Parathyroid adenoma (tissue), 2 donors: ENCODE data around the gene EVL.

ENCODE experiments used
- H2AFZ ChIP-seq: fragments of 300-600 bp; sonication (generic); one replicate; pipeline ENCODE4 v1.7.0; 2017; ENCODE audit warnings: antibody characterized with exemption, mild to moderate bottlenecking
- H3K27ac ChIP-seq: fragments of 300-600 bp; sonication (generic); one replicate; pipeline ENCODE4 v1.7.0; 2017
- H3K27me3 ChIP-seq: fragments of 300-600 bp; sonication (generic); one replicate; pipeline ENCODE4 v1.7.0; 2017; ENCODE audit warnings: low read length; ENCODE audit not compliant: control insufficient read depth, insufficient read depth
- H3K36me3 ChIP-seq: fragments of 300-600 bp; sonication (generic); one replicate; pipeline ENCODE4 v1.7.0; 2017; ENCODE audit warnings: low read length; ENCODE audit not compliant: control insufficient read depth, insufficient read depth
- H3K4me1 ChIP-seq: fragments of 300-600 bp; sonication (generic); one replicate; pipeline ENCODE4 v1.7.0; 2017; ENCODE audit warnings: control low read depth
- H3K4me2 ChIP-seq: fragments of 300-600 bp; sonication (generic); one replicate; pipeline ENCODE4 v1.7.0; 2017; ENCODE audit warnings: low read length
- H3K4me3 ChIP-seq: fragments of 300-600 bp; sonication (generic); one replicate; pipeline ENCODE4 v1.7.0; 2017; ENCODE audit warnings: low read depth, low read length
- H3K79me2 ChIP-seq: fragments of 300-600 bp; sonication (generic); one replicate; pipeline ENCODE4 v1.7.0; 2017; ENCODE audit warnings: control low read depth
- H3K9ac ChIP-seq: fragments of 300-600 bp; sonication (generic); one replicate; pipeline ENCODE4 v1.7.0; 2017; ENCODE audit warnings: mild to moderate bottlenecking
- H3K9me3 ChIP-seq: fragments of 300-600 bp; sonication (generic); one replicate; pipeline ENCODE4 v1.7.0; 2017; ENCODE audit warnings: low read length; ENCODE audit not compliant: control insufficient read depth
- TF ChIP-seq, protein P1 (sequence below): fragments of 300-600 bp; sonication (generic); IDR thresholded peaks from one replicate; pipeline ENCODE4 v1.7.0; 2017; ENCODE audit warnings: antibody characterized with exemption, mild to moderate bottlenecking
- donor health status: primary hyperparathyroidism.

Gene EVL

DNA sequence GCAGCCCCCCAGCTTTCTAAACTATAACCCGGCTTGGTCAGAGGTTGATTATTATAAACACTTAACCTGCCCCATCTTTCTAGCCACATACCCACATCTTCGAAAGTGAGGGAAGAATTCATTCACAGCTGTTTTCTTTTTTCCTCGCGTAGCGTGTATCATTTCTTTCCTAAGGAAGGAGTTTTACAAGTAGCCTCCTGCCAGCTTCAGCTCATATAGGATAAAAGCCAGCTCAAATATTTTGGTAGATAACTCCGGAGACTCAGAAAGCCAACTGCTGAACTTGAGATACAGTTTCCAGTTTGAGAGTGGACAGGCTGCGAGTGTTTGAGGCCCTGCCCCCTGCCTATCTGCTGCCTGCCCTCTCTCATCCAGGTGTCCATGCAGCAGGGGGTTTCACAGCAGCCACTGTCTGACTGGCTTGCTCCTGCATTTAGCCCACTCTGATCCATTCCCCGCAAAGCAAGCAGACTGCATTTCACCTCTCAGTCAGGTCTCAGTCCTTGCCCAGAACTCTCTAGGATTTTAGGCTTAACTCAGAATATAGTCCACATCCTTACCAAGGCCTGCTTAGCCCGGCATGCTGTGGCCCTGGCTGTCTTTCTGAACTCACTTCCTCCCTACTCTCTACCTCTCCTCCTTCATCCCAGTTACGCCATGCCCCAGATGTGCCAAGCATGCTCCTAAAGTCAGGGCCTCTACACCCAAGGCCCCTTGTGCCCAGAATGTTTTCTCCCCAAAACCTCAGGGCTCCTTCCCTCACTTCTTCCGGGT is 46.9 kb downstream of the EVL start:
- Histone ChIP-seq H3K27ac (no peak overlapping the region), H3K9ac (no peak overlapping the region)

DNA sequence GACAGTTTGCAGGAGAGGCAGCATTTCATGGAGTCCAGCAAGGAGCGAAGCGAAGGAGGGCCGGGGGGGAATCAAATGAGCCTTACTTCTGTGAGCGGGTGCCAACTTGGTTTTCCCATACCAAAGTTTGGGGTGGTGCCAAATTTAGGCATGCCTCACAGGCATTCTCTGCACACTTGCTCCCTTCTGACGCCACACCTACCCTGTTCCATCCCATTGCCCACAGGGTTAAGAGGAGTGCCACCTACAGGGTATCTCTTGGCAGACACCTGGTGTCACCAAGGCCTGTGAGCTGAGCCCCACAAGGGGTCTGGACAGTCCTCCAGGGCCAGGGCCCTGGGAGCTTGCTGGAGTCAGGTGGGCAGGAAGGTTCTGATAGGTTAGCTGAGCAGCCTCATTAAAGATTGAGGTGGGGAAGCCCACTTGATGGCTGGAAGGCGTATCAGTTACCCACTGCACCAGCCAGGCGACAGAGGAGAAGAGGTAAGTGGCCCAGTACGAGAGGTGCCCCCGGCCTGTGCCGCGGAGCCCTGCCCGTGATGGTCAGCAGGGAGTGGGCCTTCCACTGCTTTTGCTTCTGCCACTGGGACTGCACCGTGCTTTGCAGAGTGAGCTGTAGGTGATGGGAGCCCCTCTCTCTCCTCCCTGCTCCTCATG is 49.0 kb downstream of the EVL start:
- Histone ChIP-seq H3K27me3 (no peaks in the 10 kb centered on the region), H2AFZ (no peak overlapping the region), H3K4me1 (no peaks in the 10 kb centered on the region), H3K4me2 (no peak overlapping the region), H3K9ac (no peak overlapping the region), H3K9me3 (no peaks in the 10 kb centered on the region), H3K4me3 (no peak overlapping the region), H3K79me2 (peaks cover 5% of the 10 kb centered on the region), H3K36me3 (no peaks in the 10 kb centered on the region), H3K27ac (no peak overlapping the region)
- TF ChIP-seq, protein P1, sequence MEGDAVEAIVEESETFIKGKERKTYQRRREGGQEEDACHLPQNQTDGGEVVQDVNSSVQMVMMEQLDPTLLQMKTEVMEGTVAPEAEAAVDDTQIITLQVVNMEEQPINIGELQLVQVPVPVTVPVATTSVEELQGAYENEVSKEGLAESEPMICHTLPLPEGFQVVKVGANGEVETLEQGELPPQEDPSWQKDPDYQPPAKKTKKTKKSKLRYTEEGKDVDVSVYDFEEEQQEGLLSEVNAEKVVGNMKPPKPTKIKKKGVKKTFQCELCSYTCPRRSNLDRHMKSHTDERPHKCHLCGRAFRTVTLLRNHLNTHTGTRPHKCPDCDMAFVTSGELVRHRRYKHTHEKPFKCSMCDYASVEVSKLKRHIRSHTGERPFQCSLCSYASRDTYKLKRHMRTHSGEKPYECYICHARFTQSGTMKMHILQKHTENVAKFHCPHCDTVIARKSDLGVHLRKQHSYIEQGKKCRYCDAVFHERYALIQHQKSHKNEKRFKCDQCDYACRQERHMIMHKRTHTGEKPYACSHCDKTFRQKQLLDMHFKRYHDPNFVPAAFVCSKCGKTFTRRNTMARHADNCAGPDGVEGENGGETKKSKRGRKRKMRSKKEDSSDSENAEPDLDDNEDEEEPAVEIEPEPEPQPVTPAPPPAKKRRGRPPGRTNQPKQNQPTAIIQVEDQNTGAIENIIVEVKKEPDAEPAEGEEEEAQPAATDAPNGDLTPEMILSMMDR, result no peak

More for the DNA sequence above, 46.9 kb downstream of the EVL start:
- Histone ChIP-seq H3K9me3 (no peaks in the 10 kb centered on the region), H3K36me3 (no peaks in the 10 kb centered on the region), H3K79me2 (peaks cover 5% of the 10 kb centered on the region), H3K4me1 (peaks cover 7% of the 10 kb centered on the region), H3K27me3 (no peaks in the 10 kb centered on the region), H3K4me2 (no peak overlapping the region), H2AFZ (no peak overlapping the region), H3K4me3 (no peak overlapping the region)
- TF ChIP-seq, protein P1, result no peak

DNA sequence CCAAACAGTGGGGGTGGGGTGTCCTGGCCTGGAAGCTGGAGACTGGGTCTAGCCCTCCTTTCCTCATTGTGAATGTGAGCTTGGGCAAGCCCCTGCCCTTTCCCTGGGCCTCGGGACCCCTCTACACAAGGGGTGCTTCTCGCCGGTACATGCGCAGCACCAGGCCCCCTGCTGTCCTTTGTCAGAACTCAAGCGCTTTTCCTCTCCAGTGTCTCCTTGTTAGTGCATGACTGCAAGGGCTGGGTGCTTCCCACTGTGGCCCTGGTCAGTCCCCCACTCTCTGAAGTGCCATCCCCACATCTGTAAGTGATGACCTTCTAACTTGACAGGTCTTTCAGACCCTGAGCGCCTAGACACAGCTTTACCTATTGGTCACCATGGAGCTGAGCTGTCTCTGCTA is 50.0 kb downstream of the EVL start:
- H3K79me2 ChIP-seq, result no peaks in the 10 kb centered on the region
- no peak overlapping the region for H3K27ac ChIP-seq
- no peaks in the 10 kb centered on the region for H3K27me3 ChIP-seq
- no peak overlapping the region for H3K4me2 ChIP-seq
- H3K36me3 ChIP-seq, result no peaks in the 10 kb centered on the region
- no peaks in the 10 kb centered on the region for H3K9me3 ChIP-seq
- H3K4me1 ChIP-seq, result no peaks in the 10 kb centered on the region
- no peak overlapping the region for H3K9ac ChIP-seq
- TF ChIP-seq, protein P1, result no peak
- no peak overlapping the region for H2AFZ ChIP-seq
- no peak overlapping the region for H3K4me3 ChIP-seq

DNA sequence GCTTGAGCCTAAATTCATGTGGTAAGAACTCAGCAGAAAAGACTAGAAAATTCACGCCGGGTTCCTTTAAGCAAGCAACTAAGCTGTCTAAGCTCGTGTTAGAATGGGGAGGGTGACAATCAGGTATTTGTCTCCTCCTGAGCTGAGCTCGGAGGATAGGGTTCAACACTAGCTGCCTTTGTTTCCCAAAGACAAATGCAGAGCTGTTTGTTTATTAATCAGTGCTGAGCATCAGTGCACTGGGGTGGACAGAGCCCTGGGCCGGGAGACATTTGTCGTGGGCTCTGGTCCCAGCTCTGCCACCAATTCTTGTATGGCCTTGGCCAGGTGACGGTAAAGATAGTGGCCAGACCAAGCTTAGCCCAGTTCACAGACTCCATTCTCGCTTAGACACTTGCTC is 50.5 kb downstream of the EVL start:
- TF ChIP-seq, protein P1, result no peak
- H3K9ac ChIP-seq, result no peak overlapping the region
- H3K4me1 ChIP-seq, result no peaks in the 10 kb centered on the region
- H2AFZ ChIP-seq, result no peak overlapping the region
- no peaks in the 10 kb centered on the region for H3K27me3 ChIP-seq
- H3K4me3 ChIP-seq, result no peak overlapping the region
- H3K4me2 ChIP-seq, result no peak overlapping the region
- no peaks in the 10 kb centered on the region for H3K36me3 ChIP-seq
- no peaks in the 10 kb centered on the region for H3K79me2 ChIP-seq
- no peak overlapping the region for H3K27ac ChIP-seq
- H3K9me3 ChIP-seq, result no peaks in the 10 kb centered on the region
